Keratinocyte (primary cell): ENCODE results near the gene RTN1.

ENCODE experiments used
- CTCF ChIP-seq, 3 experiments: IDR thresholded peaks in 1 of 3; conservative IDR thresholded peaks in 1 of 3; optimal IDR thresholded peaks in 1 of 3; 2 replicates in 2 of 3; 3 replicates in 1 of 3; pipeline versions ENCODE3 to v1.5.1; 2011; ENCODE audit warnings: low read length in 3 of 3, mild to moderate bottlenecking in 3 of 3, moderate library complexity in 2 of 3, control low read depth in 1 of 3, inconsistent platforms in 1 of 3; ENCODE audit not compliant: insufficient read depth in 2 of 3; ENCODE audit errors: extremely low read depth in 1 of 3
- EZH2 ChIP-seq: IDR thresholded peaks from one replicate; pipeline ENCODE4 v1.6.1; 2012; ENCODE audit warnings: inconsistent platforms, mild to moderate bottlenecking, low read length, moderate library complexity

GRCh38 chr14:59890676-59891075 is 20.1 kb upstream of the RTN1 start:
- TF ChIP-seq CTCF (optimal IDR thresholded peaks at IDR 0.05 in 1 of 3, IDR thresholded peaks at IDR 0.05 in 1 of 3, conservative IDR thresholded peaks at IDR 0.05 in 1 of 3; ENCODE audit: extremely low read depth in 1 of 3, insufficient read depth in 2 of 3, low read length in 3 of 3) (no peak), EZH2 (no peak)
